GM23338 (cell line): Measurements from ENCODE around the gene KAT2A. TPM values are rescaled to one million over a fixed set of nuclear protein-coding genes. Genes with fewer than 3 reads are reported as not detected.

Experiments
- ATAC-seq: fragments of 200-7000 bp; cut with Tn5 transposase; 3 replicates; pipeline ENCODE4 v1.9.1; 2020
- DNase-seq: peaks from one replicate; pipeline ENCODE4 v3.0.0-alpha.2; 2015; ENCODE audit warnings: low spot score
- H2AFZ ChIP-seq: fragments of 200-600 bp; sonication (generic); 2 replicates; pipeline ENCODE4 v1.8.0; 2016; ENCODE audit warnings: antibody characterized with exemption, mild to moderate bottlenecking, moderate library complexity
- H3F3A ChIP-seq: fragments of 200-600 bp; sonication (generic); replicated peaks from 2 replicates; pipeline ENCODE4 v1.8.0; 2017; ENCODE audit warnings: antibody characterized with exemption, mixed run types, low read depth
- H3K27ac ChIP-seq: fragments of 200-600 bp; sonication (generic); 2 replicates; pipeline ENCODE4 v1.6.1; 2016; ENCODE audit warnings: low read depth
- H3K27me3 ChIP-seq: fragments of 200-600 bp; sonication (generic); 2 replicates; pipeline ENCODE4 v1.8.0; 2016; ENCODE audit warnings: mild to moderate bottlenecking, mixed run types, moderate library complexity; ENCODE audit not compliant: insufficient read depth
- H3K36me3 ChIP-seq: fragments of 200-600 bp; sonication (generic); 2 replicates; pipeline ENCODE4 v1.8.0; 2016; ENCODE audit warnings: mild to moderate bottlenecking; ENCODE audit not compliant: insufficient read depth
- H3K4me1 ChIP-seq: fragments of 200-600 bp; sonication (generic); 2 replicates; pipeline ENCODE4 v1.8.0; 2016; ENCODE audit warnings: mild to moderate bottlenecking, moderate library complexity; ENCODE audit not compliant: insufficient read depth
- H3K4me2 ChIP-seq: fragments of 200-600 bp; sonication (generic); 2 replicates; pipeline ENCODE4 v1.7.1; 2017; ENCODE audit warnings: mixed run types
- H3K4me3 ChIP-seq: fragments of 200-600 bp; sonication (generic); 2 replicates; pipeline ENCODE4 v1.6.1; 2016; ENCODE audit warnings: mixed run types
- H3K79me2 ChIP-seq: fragments of 200-600 bp; sonication (generic); replicated peaks from 2 replicates; pipeline ENCODE4 v1.8.0; 2017; ENCODE audit warnings: mild to moderate bottlenecking; ENCODE audit not compliant: insufficient read depth
- H3K9me2 ChIP-seq: fragments of 200-600 bp; sonication (generic); 2 replicates; pipeline ENCODE4 v1.8.0; 2017; ENCODE audit not compliant: insufficient read depth
- H4K20me1 ChIP-seq: fragments of 200-600 bp; sonication (generic); replicated peaks from 2 replicates; pipeline ENCODE4 v1.8.0; 2017; ENCODE audit warnings: mild to moderate bottlenecking; ENCODE audit not compliant: insufficient read depth
- H3K27ac Mint-ChIP-seq: 2 replicates; pipeline ENCODE4 v1.8.0; 2020; ENCODE audit warnings: inconsistent platforms, mild to moderate bottlenecking, moderate library complexity, mixed read lengths
- H3K27me3 Mint-ChIP-seq: 3 replicates; pipeline ENCODE4 v1.8.0; 2022; ENCODE audit warnings: low read depth, mild to moderate bottlenecking, moderate library complexity, mixed read lengths, inconsistent platforms; ENCODE audit not compliant: insufficient read depth, poor library complexity
- H3K36me3 Mint-ChIP-seq: 3 replicates; pipeline ENCODE4 v1.8.0; 2021; ENCODE audit warnings: low read depth, mild to moderate bottlenecking, inconsistent platforms, moderate library complexity, mixed read lengths
- H3K4me1 Mint-ChIP-seq: 3 replicates; pipeline ENCODE4 v1.8.0; 2020; ENCODE audit warnings: mild to moderate bottlenecking, inconsistent platforms, mixed read lengths
- H3K4me3 Mint-ChIP-seq: 3 replicates; pipeline ENCODE4 v1.8.0; 2021; ENCODE audit warnings: moderate library complexity, mild to moderate bottlenecking, inconsistent platforms, mixed read lengths
- H3K9me3 Mint-ChIP-seq: 3 replicates; pipeline ENCODE4 v1.8.0; 2020; ENCODE audit warnings: moderate library complexity, mild to moderate bottlenecking, inconsistent platforms, mixed read lengths
- CREB1 ChIP-seq: fragments of 250-450 bp; sonication (Bioruptor Pico); IDR thresholded peaks from 2 replicates; pipeline ENCODE4 v1.5.0; 2020; ENCODE audit warnings: low read depth, mild to moderate bottlenecking, moderate library complexity
- ETS1 ChIP-seq: IDR thresholded peaks from 2 replicates; pipeline ENCODE4 v1.6.1; 2016; ENCODE audit warnings: antibody characterized with exemption
- EZH2phosphoT487 ChIP-seq: fragments of 200-600 bp; sonication (generic); IDR thresholded peaks from one replicate; pipeline ENCODE4 v1.8.1; 2018; ENCODE audit warnings: antibody characterized with exemption; ENCODE audit not compliant: unreplicated experiment
- JUNB ChIP-seq: IDR thresholded peaks from one replicate; pipeline ENCODE4 v1.6.1; 2016; ENCODE audit warnings: antibody characterized with exemption; ENCODE audit not compliant: unreplicated experiment
- NANOG ChIP-seq: IDR thresholded peaks from 2 replicates; pipeline ENCODE4 v1.6.1; 2016; ENCODE audit warnings: antibody characterized with exemption, borderline replicate concordance
- POLR2AphosphoS5 ChIP-seq: IDR thresholded peaks from 2 replicates; pipeline ENCODE4 v1.6.1; 2016; ENCODE audit warnings: antibody characterized with exemption, low read depth
- ZNF114 ChIP-seq: fragments of 250-450 bp; sonication (Bioruptor Pico); IDR thresholded peaks from 2 replicates; pipeline ENCODE4 v1.5.0; 2020; ENCODE audit warnings: mild to moderate bottlenecking, moderate library complexity
- ZNF462 ChIP-seq: fragments of 250-450 bp; sonication (Bioruptor Pico); IDR thresholded peaks from 2 replicates; pipeline ENCODE4 v1.5.0; 2020; ENCODE audit warnings: mild to moderate bottlenecking, moderate library complexity
- polyA plus RNA-seq: library from polyadenylated mRNA; unstranded; fragments of >200 nt; fragmentation: Nextera tagmentation; extraction: Ambion mirVana; gene quantifications from 2 replicates; pipeline ENCODE4 v1.2.1, GENCODE V29; 2016
- total RNA-seq: library from RNA; depleted of rRNA; stranded (reverse); fragments of >200 nt; shearing (Covaris generic); gene quantifications from 2 replicates; pipeline ENCODE4 v1.2.3, GENCODE V29; 2014
- TF ChIP-seq, protein P1 (sequence below), 2 experiments: fragments of 200-600 bp in 1 of 2; sonication (generic) in 1 of 2; conservative IDR thresholded peaks; 2 replicates each; pipeline versions ENCODE4 v1.5.1 to v1.6.1; 2016 to 2017; ENCODE audit warnings: antibody characterized with exemption in 2 of 2, low read depth in 2 of 2, mild to moderate bottlenecking in 2 of 2, moderate library complexity in 1 of 2

KAT2A gene
- total and polyA plus RNA-seq, 2 experiments from 2014 or later, result 13.9 to 25.2 TPM

GRCh38 chr17:42110301-42111264 lies 10.6 kb downstream of the KAT2A start:
- H3K9me2 ChIP-seq, result no peaks in the 10 kb centered on the region
- H3K27me3 ChIP-seq, result no peaks in the 10 kb centered on the region
- no peak overlapping the region for H3K27ac ChIP-seq
- H3K4me1 ChIP-seq, result peaks cover 14% of the 10 kb centered on the region
- no peaks in the 10 kb centered on the region; the same call in 1 of the 2 replicates for H3K36me3 ChIP-seq
- Mint-ChIP-seq H3K4me1 (peaks cover 27% of the 10 kb centered on the region), H3K27ac (no peak overlapping the region), H3K27me3 (peaks cover 24% of the 10 kb centered on the region), H3K36me3 (peaks cover 8% of the 10 kb centered on the region; the same call in 2 of the 3 replicates), H3K9me3 (no peaks in the 10 kb centered on the region), H3K4me3 (no peak overlapping the region)
- H3K4me3 ChIP-seq, result no peak overlapping the region
- no peaks in the 10 kb centered on the region for H4K20me1 ChIP-seq
- no peak for ATAC-seq
- DNase-seq, result no peak
- H3F3A ChIP-seq, result 0 out of 2 replicates have a peak, but pooled peaks cover 10% of the 10 kb centered on the region
- no peak overlapping the region for H3K4me2 ChIP-seq
- H3K79me2 ChIP-seq, result no peaks in the 10 kb centered on the region
- TF ChIP-seq CREB1 (no peak), EZH2phosphoT487 (no peak), NANOG (no peak), ETS1 (no peak), ZNF114 (CRISPR knock-in tag) (no peak), POLR2AphosphoS5 (no peak), ZNF462 (CRISPR knock-in tag) (no peak), JUNB (no peak)
- TF ChIP-seq, protein P1, sequence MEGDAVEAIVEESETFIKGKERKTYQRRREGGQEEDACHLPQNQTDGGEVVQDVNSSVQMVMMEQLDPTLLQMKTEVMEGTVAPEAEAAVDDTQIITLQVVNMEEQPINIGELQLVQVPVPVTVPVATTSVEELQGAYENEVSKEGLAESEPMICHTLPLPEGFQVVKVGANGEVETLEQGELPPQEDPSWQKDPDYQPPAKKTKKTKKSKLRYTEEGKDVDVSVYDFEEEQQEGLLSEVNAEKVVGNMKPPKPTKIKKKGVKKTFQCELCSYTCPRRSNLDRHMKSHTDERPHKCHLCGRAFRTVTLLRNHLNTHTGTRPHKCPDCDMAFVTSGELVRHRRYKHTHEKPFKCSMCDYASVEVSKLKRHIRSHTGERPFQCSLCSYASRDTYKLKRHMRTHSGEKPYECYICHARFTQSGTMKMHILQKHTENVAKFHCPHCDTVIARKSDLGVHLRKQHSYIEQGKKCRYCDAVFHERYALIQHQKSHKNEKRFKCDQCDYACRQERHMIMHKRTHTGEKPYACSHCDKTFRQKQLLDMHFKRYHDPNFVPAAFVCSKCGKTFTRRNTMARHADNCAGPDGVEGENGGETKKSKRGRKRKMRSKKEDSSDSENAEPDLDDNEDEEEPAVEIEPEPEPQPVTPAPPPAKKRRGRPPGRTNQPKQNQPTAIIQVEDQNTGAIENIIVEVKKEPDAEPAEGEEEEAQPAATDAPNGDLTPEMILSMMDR (conservative IDR thresholded peaks at IDR 0.05; ENCODE audit: low read depth in 2 of 2), result no peak
- no peak overlapping the region for H2AFZ ChIP-seq
